ENCODE data around the gene UPF1.

UPF1 gene

GRCh38 chr19:18845961-18846360, 14.2 kb downstream of the UPF1 start:
- Mint-ChIP-seq H3K4me3 (no peak overlapping the region), H3K36me3 (ENCODE audit: low read depth) (peaks cover 6% of the 10 kb centered on the region)

GRCh38 chr19:18846862-18847548, 15.2 kb downstream of the UPF1 start:
- peak overlapping the region; percentile 47 for H3K4me3 Mint-ChIP-seq
- no peaks in the 10 kb centered on the region for H3K27me3 Mint-ChIP-seq (ENCODE audit: low read depth, poor library complexity)
- peak; percentile 91 for TF ChIP-seq CTCF (IDR thresholded peaks at IDR 0.05)
- H3K27ac Mint-ChIP-seq: peak overlapping the region; percentile 41
- H3K9me3 Mint-ChIP-seq: no peaks in the 10 kb centered on the region
- peaks cover 6% of the 10 kb centered on the region for H3K36me3 Mint-ChIP-seq (ENCODE audit: low read depth)
- peak; percentile 86 for DNase-seq
- peaks cover 76% of the 10 kb centered on the region for H3K4me1 Mint-ChIP-seq

More at GRCh38 chr19:18845961-18846360, 14.2 kb downstream of the UPF1 start:
- Mint-ChIP-seq H3K9me3 (no peaks in the 10 kb centered on the region), H3K27me3 (ENCODE audit: low read depth, poor library complexity) (no peaks in the 10 kb centered on the region), H3K4me1 (peaks cover 76% of the 10 kb centered on the region), H3K27ac (no peak overlapping the region)
- no peak for TF ChIP-seq CTCF (IDR thresholded peaks at IDR 0.05)
- DNase-seq: no peak

GRCh38 chr19:18847549-18848463, 16.0 kb downstream of the UPF1 start:
- H3K36me3 Mint-ChIP-seq (ENCODE audit: low read depth): peaks cover 6% of the 10 kb centered on the region
- H3K4me3 Mint-ChIP-seq: peak overlapping the region; percentile 71
- DNase-seq: no peak
- H3K4me1 Mint-ChIP-seq: peaks cover 80% of the 10 kb centered on the region
- peak overlapping the region; percentile 41 for H3K27ac Mint-ChIP-seq
- H3K9me3 Mint-ChIP-seq: no peaks in the 10 kb centered on the region
- no peak for TF ChIP-seq CTCF (IDR thresholded peaks at IDR 0.05)
- no peaks in the 10 kb centered on the region for H3K27me3 Mint-ChIP-seq (ENCODE audit: low read depth, poor library complexity)

- Mint-ChIP-seq H3K4me1 (peaks cover 83% of the 10 kb centered on the region), H3K4me3 (peak overlapping the region; percentile 71), H3K9me3 (no peaks in the 10 kb centered on the region), H3K27me3 (ENCODE audit: low read depth, poor library complexity) (peaks cover 2% of the 10 kb centered on the region), H3K27ac (peak overlapping the region; percentile 97), H3K36me3 (ENCODE audit: low read depth) (peaks cover 17% of the 10 kb centered on the region)
- TF ChIP-seq CTCF (IDR thresholded peaks at IDR 0.05): no peak
- DNase-seq: no peak
Measured at GRCh38 chr19:18848878-18849661, 17.3 kb downstream of the UPF1 start.

GRCh38 chr19:18849838-18850400, 18.2 kb downstream of the UPF1 start:
- H3K9me3 Mint-ChIP-seq: no peaks in the 10 kb centered on the region
- DNase-seq: peak; percentile 36
- no peak for TF ChIP-seq CTCF (IDR thresholded peaks at IDR 0.05)
- peak overlapping the region; percentile 97 for H3K27ac Mint-ChIP-seq
- peaks cover 23% of the 10 kb centered on the region for H3K36me3 Mint-ChIP-seq (ENCODE audit: low read depth)
- H3K4me3 Mint-ChIP-seq: peak overlapping the region; percentile 71
- peaks cover 2% of the 10 kb centered on the region for H3K27me3 Mint-ChIP-seq (ENCODE audit: low read depth, poor library complexity)
- peaks cover 83% of the 10 kb centered on the region for H3K4me1 Mint-ChIP-seq

Measured in nephron progenitor cell (in vitro differentiated cells).